HG03439 (cell line): Measurements from ENCODE around the gene PILRA.
"Not testable (repeated sequence)": the region's sequence is repeated elsewhere in the genome, so short reads cannot be mapped to it uniquely, and the experiment has no call there.

Experiments used
- ATAC-seq: cut with Tn5 transposase; IDR thresholded peaks from one replicate; pipeline ENCODE4 v1.9.1; 2021; ENCODE audit warnings: mild to moderate bottlenecking, moderate library complexity; ENCODE audit not compliant: unreplicated experiment

The PILRA gene

GRCh38 chr7:100357131-100357561 lies 16.1 kb upstream of the PILRA start:
- no peak for ATAC-seq

DNA sequence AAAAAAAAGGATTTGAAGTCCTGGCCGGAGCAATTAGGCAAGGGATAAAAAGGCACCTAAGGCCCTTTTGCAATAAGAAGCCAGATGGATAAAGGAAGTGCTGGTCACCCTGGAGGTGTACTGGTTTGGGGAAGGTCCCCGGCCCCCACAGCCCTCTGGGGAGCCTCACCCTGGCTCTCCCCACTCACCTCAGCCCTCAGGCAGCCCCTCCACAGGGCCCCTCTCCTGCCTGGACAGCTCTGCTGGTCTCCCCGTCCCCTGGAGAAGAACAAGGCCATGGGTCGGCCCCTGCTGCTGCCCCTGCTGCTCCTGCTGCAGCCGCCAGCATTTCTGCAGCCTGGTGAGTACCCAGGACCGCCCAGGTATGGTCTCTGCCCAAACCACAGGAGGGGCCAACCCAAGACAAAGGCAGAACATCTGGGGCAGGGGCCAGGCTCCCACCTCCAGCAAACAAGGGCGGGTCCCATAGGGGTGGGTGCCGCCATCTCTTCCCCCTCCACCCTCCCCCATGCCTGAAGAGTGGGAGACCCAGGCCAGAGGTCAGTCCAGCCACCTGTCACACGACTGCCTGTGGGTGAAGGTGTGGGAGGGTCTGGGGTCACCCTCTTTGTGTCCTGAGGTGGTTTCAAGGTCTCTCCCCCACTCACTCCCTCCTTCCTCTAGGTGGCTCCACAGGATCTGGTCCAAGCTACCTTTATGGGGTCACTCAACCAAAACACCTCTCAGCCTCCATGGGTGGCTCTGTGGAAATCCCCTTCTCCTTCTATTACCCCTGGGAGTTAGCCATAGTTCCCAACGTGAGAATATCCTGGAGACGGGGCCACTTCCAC lies 15.0 kb upstream of the PILRA start, which contains the start of gene PILRB:
Gene PILRB, plus strand, starts transcription at position 91 of the 830 bp plus-strand sequence. Its CDS starts 186 bp downstream, at position 277.
- ATAC-seq = no peak

DNA sequence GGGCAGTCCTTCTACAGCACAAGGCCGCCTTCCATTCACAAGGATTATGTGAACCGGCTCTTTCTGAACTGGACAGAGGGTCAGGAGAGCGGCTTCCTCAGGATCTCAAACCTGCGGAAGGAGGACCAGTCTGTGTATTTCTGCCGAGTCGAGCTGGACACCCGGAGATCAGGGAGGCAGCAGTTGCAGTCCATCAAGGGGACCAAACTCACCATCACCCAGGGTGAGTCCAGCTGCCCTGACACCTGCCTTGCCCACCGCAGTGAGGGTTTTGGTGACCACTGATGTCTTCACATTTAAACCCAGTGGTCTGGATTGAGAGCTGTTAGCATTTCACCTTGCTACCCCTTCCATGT lies 14.5 kb upstream of the PILRA start:
- ATAC-seq = no peak

DNA sequence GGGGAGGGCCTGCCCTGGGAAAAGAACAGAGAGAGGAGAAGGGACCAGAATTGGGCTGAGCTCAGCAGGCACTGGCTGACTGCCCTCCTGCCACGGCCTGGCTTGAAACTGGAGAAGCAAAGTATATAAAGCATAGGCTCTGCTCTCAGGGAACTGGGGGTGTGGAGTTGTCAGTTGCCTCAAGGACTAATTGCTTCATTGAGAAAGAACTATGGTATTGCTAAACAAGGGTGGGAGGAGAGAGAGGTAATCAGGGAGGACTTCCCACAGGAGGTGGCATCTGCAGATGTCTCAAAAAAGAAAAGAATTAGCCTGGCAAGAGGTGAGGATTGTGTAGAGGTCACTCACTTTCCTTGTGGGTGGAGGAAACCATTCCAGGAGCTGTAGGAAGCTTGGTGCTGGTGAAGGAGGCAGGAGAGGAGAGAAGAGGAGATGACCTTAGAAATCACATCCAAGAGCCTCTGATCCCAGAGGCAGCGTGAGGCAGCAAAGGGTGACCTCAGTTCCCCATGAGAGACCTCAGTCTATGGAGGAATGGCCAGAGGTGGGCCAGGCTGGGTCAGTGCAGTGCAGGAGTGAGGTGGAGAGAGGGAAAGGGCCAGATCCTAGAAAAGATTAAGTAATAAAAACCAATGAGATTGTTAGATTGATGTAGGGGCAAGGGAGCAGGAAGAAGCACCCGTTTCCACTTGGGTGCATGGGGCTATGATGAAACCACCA lies 13.0 kb upstream of the PILRA start:
- ATAC-seq = no peak

GRCh38 chr7:100363098-100363497 lies 10.2 kb upstream of the PILRA start:
- no peak for ATAC-seq

DNA sequence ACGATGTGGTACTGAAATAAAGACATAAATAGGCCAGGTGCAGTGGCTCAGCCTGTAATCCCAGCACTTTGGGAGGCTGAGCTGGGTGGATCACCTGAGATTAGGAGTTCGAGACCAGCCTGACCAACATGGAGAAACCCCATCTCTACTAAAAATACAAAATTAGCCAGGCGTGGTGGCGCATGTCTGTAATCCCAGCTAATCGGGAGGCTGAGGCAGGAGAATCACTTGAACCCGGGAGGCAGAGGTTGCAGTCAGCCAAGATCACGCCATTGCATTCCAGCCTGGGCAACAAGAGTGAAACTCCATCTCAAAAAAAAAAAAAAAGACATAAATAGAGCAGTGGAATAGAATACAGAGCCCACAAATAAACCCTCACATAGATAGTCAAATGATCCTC lies 9.5 kb upstream of the PILRA start:
- ATAC-seq = not testable (repeated sequence)

DNA sequence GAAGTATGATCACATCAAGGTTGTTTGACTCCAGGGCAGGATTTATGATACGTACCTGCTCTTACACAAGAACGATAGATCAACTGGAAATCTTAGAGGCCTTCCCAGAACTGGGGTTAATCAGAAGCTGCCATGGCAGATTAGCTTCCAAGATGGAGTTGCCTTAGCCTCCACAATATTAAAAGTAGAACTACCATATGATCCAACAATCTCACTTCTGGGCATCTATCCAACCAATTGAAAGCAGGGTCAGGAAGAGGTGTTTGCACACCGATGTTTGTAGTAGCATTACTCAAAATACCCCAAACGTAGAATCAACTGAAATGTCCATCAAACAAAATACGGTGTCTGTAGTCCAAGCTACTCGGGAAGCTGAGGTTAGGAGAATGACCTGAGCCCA lies 8.8 kb upstream of the PILRA start:
- no peak for ATAC-seq

GRCh38 chr7:100365998-100366367 lies 7.3 kb upstream of the PILRA start:
- ATAC-seq = peak; percentile 1

GRCh38 chr7:100366411-100367250 lies 6.7 kb upstream of the PILRA start:
- ATAC-seq = peak; percentile 31

- ATAC-seq = no peak
Observed at GRCh38 chr7:100367251-100367620, 6.1 kb upstream of the PILRA start.

- no peak for ATAC-seq
Observed at GRCh38 chr7:100367676-100368613, 5.3 kb upstream of the PILRA start.

DNA sequence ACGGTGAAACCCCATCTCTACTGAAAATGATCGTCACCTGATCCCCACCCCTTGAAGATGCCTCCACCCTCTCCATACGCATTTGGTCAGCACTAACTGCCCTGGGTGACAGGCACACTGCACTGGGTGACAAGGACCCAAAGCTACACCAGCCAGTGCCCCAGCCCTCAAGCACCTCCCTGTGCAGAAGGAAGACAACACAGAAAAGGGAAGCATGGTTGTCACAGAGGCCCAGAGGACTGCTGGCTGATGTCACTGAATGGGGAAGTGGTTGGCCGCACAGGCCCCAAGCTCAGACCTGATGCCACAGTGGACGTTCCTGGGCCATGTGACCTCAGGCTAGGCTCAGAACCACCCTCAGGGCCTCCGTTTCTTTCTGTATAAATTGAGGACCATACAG lies 4.2 kb upstream of the PILRA start:
- ATAC-seq = peak; percentile 53

DNA sequence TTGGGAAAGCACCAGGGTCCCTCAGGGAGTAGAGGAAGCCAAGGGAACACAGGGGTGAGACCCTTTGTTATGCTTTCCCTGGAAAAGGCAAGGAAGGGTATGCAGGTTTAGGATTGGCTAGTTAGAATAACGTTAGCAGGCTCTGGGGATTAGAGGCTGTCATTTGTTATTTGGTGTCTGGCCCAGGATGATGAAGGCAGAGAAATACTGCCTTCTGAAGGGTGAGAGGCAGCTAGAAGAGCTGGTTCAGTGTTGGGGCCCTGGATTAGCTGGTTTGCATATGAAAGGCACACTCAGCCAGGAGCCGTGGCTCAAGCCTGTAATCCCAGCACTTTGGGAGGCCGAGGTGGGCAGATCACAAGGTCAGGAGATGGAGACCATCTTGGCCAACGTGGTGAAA lies 3.0 kb upstream of the PILRA start:
- ATAC-seq = no peak

DNA sequence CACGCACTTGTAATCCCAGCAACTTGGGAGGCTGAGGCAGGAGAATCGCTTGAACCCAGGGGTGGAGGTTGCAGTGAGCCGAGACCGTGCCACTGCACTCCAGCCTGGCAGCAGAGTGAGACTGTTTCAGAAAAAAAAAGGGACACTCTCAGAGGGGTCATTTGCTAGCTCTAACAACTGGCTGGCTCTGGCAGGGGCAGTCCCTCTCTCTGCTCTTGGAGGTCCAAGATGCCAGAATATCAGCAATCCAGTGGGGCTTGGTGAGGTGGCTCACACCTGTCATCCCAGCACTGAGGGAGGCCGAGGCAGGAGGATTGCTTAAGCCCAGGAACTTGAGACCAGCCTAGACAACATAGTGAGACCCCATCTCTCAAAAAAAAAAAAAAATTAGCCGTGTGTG lies 2.5 kb upstream of the PILRA start:
- ATAC-seq = no peak

DNA sequence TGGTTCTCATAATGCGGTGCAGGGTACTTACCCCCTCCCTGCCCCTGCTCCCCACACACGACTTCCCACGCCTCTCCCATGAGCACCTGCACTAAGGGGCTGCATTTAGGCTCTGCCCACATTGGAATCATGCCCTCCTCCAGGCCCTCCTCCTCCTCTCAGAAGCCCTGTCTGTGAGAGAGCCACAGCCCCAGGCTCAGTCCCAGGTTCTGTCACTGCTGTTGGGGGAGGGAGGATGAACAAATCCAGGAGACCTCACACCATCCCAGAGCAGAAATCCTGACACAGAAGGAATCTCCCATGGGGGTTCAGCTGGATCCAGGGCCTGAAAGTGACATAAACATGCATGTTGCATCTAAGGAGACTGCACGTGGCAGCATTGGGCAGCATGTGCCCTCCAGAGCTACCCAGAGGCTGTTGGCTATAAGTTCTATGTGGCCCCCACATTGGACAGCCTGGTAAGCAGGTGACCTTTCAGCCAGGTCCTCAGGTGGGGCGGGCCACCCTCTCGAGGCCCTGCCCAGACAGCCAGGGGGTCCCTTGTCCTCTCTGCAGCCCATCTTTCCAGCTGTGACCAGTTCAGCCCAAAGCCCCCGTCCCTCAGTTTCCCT lies 1.6 kb upstream of the PILRA start:
- ATAC-seq = no peak

- ATAC-seq = no peak
Observed at GRCh38 chr7:100372256-100372655, 1.0 kb upstream of the PILRA start.

- ATAC-seq = no peak
Observed at GRCh38 chr7:100372694-100373093, 593 bp upstream of the PILRA start.

DNA sequence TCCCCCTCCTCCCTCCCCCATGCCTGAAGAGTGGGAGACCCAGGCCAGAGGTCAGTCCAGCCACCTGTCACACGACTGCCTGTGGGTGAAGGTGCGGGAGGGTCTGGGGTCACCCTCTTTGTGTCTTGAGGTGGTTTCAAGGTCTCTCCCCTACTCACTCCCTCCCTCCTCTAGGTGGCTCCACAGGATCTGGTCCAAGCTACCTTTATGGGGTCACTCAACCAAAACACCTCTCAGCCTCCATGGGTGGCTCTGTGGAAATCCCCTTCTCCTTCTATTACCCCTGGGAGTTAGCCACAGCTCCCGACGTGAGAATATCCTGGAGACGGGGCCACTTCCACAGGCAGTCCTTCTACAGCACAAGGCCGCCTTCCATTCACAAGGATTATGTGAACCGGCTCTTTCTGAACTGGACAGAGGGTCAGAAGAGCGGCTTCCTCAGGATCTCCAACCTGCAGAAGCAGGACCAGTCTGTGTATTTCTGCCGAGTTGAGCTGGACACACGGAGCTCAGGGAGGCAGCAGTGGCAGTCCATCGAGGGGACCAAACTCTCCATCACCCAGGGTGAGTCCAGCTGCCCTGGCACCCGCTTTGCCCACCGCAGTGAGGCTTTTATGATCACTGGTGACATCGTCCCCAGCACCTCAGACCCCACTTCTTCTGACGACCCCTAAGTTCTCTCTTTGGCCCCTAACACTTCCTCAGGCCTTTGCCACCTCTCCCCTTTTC lies 747 bp downstream of the PILRA start:
- not testable (repeated sequence) for ATAC-seq

- ATAC-seq = no peak
Observed at GRCh38 chr7:100374601-100375000, 1.3 kb downstream of the PILRA start.
